ENCODE results near the gene BPIFB1.

The BPIFB1 gene

DNA sequence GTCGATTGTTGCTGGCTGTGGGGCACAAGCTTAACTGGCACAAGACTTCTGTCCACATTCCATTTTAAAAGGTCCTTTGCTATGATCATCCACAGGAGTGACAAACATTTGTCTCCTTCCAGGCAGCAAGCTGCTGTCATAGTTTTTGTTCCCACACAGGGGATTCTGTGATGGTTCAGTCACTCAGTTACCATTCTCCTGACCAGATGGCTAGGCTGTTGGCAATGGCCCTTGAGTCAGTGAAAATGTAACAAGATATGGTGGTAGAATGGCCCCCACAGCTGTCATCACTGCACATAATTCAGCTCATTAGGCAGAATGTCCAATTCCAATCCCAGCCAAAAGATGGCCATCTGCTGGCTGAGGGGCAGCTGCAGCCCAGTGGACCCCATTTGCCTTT, 33.6 kb upstream of the BPIFB1 start:
- TF ChIP-seq, protein P1, sequence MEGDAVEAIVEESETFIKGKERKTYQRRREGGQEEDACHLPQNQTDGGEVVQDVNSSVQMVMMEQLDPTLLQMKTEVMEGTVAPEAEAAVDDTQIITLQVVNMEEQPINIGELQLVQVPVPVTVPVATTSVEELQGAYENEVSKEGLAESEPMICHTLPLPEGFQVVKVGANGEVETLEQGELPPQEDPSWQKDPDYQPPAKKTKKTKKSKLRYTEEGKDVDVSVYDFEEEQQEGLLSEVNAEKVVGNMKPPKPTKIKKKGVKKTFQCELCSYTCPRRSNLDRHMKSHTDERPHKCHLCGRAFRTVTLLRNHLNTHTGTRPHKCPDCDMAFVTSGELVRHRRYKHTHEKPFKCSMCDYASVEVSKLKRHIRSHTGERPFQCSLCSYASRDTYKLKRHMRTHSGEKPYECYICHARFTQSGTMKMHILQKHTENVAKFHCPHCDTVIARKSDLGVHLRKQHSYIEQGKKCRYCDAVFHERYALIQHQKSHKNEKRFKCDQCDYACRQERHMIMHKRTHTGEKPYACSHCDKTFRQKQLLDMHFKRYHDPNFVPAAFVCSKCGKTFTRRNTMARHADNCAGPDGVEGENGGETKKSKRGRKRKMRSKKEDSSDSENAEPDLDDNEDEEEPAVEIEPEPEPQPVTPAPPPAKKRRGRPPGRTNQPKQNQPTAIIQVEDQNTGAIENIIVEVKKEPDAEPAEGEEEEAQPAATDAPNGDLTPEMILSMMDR (IDR thresholded peaks at IDR 0.05): no peak
- no peak overlapping the region for H3K27ac ChIP-seq
- H3K4me1 ChIP-seq (ENCODE audit: control insufficient read depth in 1 of 2, insufficient read depth in 1 of 2, low read depth in 1 of 2, low read length in 1 of 2): no peaks in the 10 kb centered on the region
- no peaks in the 10 kb centered on the region for H3K27me3 ChIP-seq
- H3K4me3 ChIP-seq (ENCODE audit: low read depth in 1 of 2, low read length in 1 of 2): no peak overlapping the region
- no peaks in the 10 kb centered on the region for H3K36me3 ChIP-seq
- H3K9me3 ChIP-seq: no peaks in the 10 kb centered on the region

DNA sequence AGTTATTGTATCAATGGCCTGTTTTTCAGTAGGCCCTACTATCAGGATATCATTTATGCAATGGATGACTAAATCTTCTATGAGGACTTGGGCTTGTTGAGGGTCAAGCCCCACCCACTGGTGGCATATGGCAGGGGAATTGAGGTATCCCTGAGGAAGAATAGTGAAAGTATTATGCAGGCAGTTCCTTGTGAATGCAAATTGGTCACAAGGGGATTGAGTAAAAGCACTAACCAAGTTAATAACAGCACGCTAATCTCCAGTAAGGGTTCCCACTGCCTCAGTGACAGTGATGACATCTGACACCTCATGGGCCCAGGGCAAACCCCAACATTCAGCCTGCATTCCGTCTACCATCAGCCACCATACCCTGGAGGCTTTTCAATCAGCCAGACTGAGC, 32.3 kb upstream of the BPIFB1 start:
- Histone ChIP-seq H3K27me3 (no peaks in the 10 kb centered on the region), H3K4me3 (ENCODE audit: low read depth in 1 of 2, low read length in 1 of 2) (no peak overlapping the region), H3K9me3 (no peaks in the 10 kb centered on the region), H3K36me3 (no peaks in the 10 kb centered on the region), H3K27ac (no peak overlapping the region), H3K4me1 (ENCODE audit: control insufficient read depth in 1 of 2, insufficient read depth in 1 of 2, low read depth in 1 of 2, low read length in 1 of 2) (no peaks in the 10 kb centered on the region)
- TF ChIP-seq, protein P1 (IDR thresholded peaks at IDR 0.05): no peak

DNA sequence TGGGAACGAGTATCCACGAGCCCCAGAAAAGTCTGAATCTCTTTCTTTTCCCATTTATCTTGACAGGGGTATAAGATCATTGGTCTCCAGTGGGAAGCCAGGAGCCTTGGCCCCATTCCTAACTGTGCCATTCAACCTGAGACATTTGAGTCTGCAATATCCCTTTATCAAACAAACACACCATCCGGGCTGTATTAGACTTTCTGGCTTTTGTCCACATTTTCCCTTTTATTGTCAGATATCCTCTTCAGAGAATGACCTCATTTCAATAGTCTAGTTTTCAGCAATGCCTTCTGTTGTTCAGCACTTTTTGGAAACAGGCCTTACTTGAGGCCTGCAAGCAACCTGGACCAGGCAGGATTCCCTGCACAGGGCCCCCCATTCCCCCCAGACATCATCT, 31.5 kb upstream of the BPIFB1 start:
- TF ChIP-seq, protein P1 (IDR thresholded peaks at IDR 0.05): no peak
- H3K4me1 ChIP-seq (ENCODE audit: control insufficient read depth in 1 of 2, insufficient read depth in 1 of 2, low read depth in 1 of 2, low read length in 1 of 2): no peaks in the 10 kb centered on the region
- H3K27ac ChIP-seq: no peak overlapping the region
- H3K36me3 ChIP-seq: no peaks in the 10 kb centered on the region
- no peak overlapping the region for H3K4me3 ChIP-seq (ENCODE audit: low read depth in 1 of 2, low read length in 1 of 2)
- H3K9me3 ChIP-seq: no peaks in the 10 kb centered on the region
- H3K27me3 ChIP-seq: no peaks in the 10 kb centered on the region

DNA sequence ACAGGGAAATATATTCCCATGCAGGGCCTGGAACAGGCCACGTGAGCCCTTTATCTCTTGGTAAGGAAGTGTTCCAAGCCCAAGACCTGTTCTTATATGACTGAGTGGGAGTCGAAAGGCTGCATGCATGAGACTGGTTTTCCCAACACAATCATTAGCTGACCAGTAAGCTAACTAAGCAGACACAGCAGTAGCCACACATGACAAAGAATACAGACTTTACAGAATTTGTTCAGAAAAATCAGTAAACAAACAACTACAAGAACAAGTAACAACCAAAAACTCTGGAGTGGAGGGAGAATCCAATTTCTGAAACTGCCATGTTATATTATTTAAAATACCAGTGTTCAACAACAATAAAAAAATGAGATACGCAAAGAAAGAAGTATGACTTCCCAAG, 30.6 kb upstream of the BPIFB1 start:
- no peaks in the 10 kb centered on the region for H3K4me1 ChIP-seq (ENCODE audit: control insufficient read depth in 1 of 2, insufficient read depth in 1 of 2, low read depth in 1 of 2, low read length in 1 of 2)
- no peaks in the 10 kb centered on the region for H3K9me3 ChIP-seq
- H3K27ac ChIP-seq: no peak overlapping the region
- no peaks in the 10 kb centered on the region for H3K27me3 ChIP-seq
- TF ChIP-seq, protein P1 (IDR thresholded peaks at IDR 0.05): no peak
- no peak overlapping the region for H3K4me3 ChIP-seq (ENCODE audit: low read depth in 1 of 2, low read length in 1 of 2)
- H3K36me3 ChIP-seq: no peaks in the 10 kb centered on the region

DNA sequence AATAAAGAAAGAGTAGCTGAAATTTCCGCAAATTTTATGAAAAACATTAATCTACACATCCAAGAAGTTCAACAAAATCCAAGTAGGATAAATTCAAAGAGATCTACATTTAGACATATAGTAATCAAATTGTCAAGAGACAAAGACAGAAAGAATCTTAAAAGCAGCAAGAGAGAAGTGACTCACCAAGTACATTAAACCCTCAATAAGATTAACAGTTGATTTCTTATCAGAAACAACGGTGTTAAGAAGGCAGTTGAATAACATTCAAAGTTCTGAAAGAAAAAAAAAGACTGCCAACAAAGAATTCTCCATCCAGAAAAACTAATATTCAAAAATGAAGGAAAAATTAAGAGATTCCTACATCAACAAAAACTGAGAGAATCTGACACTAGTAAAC, 28.0 kb upstream of the BPIFB1 start:
- Histone ChIP-seq H3K36me3 (no peaks in the 10 kb centered on the region), H3K4me3 (ENCODE audit: low read depth in 1 of 2, low read length in 1 of 2) (no peak overlapping the region), H3K27ac (no peak overlapping the region), H3K4me1 (ENCODE audit: control insufficient read depth in 1 of 2, insufficient read depth in 1 of 2, low read depth in 1 of 2, low read length in 1 of 2) (no peaks in the 10 kb centered on the region), H3K9me3 (no peaks in the 10 kb centered on the region), H3K27me3 (no peaks in the 10 kb centered on the region)
- TF ChIP-seq, protein P1 (IDR thresholded peaks at IDR 0.05): no peak

DNA sequence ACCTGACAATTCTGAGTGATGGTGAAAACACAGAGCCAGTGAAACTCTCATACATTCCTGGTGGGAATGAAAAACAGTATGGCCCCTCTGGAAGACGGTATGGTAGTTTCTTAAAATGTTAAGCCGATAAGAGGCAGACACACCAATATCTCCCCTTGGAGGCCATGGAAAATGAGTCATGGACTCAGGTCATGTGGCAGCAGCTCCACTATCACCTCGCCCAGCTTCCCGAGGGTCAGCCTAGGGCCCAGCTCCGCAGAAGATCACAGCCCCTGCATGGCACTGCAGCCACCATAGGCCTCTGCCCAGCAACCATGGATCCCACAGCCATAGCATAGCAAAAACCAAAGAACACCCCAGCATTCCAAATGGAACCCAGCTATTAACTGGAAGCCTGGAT, 25.8 kb upstream of the BPIFB1 start:
- TF ChIP-seq, protein P1 (IDR thresholded peaks at IDR 0.05): no peak
- no peaks in the 10 kb centered on the region for H3K27me3 ChIP-seq
- H3K9me3 ChIP-seq: no peaks in the 10 kb centered on the region
- H3K4me3 ChIP-seq (ENCODE audit: low read depth in 1 of 2, low read length in 1 of 2): no peak overlapping the region
- no peak overlapping the region for H3K27ac ChIP-seq
- peaks cover 10 to 15% of the 10 kb centered on the region in 2 experiments for H3K4me1 ChIP-seq (ENCODE audit: control insufficient read depth in 1 of 2, insufficient read depth in 1 of 2, low read depth in 1 of 2, low read length in 1 of 2)
- H3K36me3 ChIP-seq: no peaks in the 10 kb centered on the region

All from neutrophil (primary cell).